Purkinje cell (primary cell): ENCODE results near the gene PTRHD1. TPM values are rescaled to one million over a fixed set of nuclear protein-coding genes. Genes with fewer than 3 reads are reported as not detected.

Source experiments
- polyA plus RNA-seq: library from polyadenylated mRNA; unstranded; fragments of >200 nt; fragmentation: Nextera tagmentation; gene quantifications from 2 replicates; pipeline ENCODE4 v1.2.1, GENCODE V29; 2014

PTRHD1 gene, protein sequence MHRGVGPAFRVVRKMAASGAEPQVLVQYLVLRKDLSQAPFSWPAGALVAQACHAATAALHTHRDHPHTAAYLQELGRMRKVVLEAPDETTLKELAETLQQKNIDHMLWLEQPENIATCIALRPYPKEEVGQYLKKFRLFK
- 74.9 and 90.1 TPM in 2 replicates for polyA plus RNA-seq

GRCh38 chr2:24792874-24793760 lies at the start of gene PTRHD1, which contains the start of gene CENPO:
TSS of gene PTRHD1 (minus strand) at chr2:24793391. CDS start at chr2:24793377, 14 bp downstream.
TSS of gene CENPO (plus strand) at chr2:24793425. CDS start at chr2:24793920, 495 bp downstream.

Other genes with a start within 250 kb of the PTRHD1 start
- gene CENPO, start within 50 bp of the PTRHD1 start, polyA plus RNA-seq, result 2.5 and 3.0 TPM in 2 replicates
- gene ADCY3, start 126.8 kb upstream of the PTRHD1 start, polyA plus RNA-seq, result 2.8 and 4.7 TPM in 2 replicates
- gene DNAJC27, start 178.6 kb upstream of the PTRHD1 start, polyA plus RNA-seq, result 17.2 and 26.4 TPM in 2 replicates
- gene EFR3B, start 248.7 kb upstream of the PTRHD1 start, polyA plus RNA-seq, result 2.7 and 4.0 TPM in 2 replicates